Stimulated activated effector memory CD8-positive, alpha-beta T cell treated with anti-CD3 and anti-CD28 coated beads, Interleukin-12 subunit alpha, Interleukin-12 subunit beta, amount 100 ng/mL, for 72 hours (primary cell): Measurements from ENCODE around the gene KMT5B.

ENCODE experiments used
- ATAC-seq: fragments of 150-1000 bp; cut with Tn5 transposase; 2 replicates; pipeline ENCODE4 v1.10.0; 2021
- DNase-seq, 2 donors: peaks; one replicate each; pipeline ENCODE4 v3.0.0; 2021 to 2022; ENCODE audit warnings: low spot score in 2 of 2
- H3K27ac Mint-ChIP-seq: one replicate; pipeline ENCODE4 v1.8.0; 2022; ENCODE audit warnings: mild to moderate bottlenecking, mixed read lengths
- H3K36me3 Mint-ChIP-seq: one replicate; pipeline ENCODE4 v1.8.0; 2022; ENCODE audit warnings: mild to moderate bottlenecking, mixed read lengths
- H3K4me1 Mint-ChIP-seq: one replicate; pipeline ENCODE4 v1.8.0; 2022; ENCODE audit warnings: mixed read lengths
- H3K4me3 Mint-ChIP-seq: one replicate; pipeline ENCODE4 v1.8.0; 2022; ENCODE audit warnings: mild to moderate bottlenecking, mixed read lengths
- H3K9me3 Mint-ChIP-seq: one replicate; pipeline ENCODE4 v1.8.0; 2022; ENCODE audit warnings: mixed read lengths

KMT5B gene

GRCh38 chr11:68204402-68204801 lies 8.7 kb downstream of the KMT5B start:
- Mint-ChIP-seq H3K27ac (no peak overlapping the region), H3K4me3 (no peak overlapping the region), H3K4me1 (peaks cover 46% of the 10 kb centered on the region), H3K9me3 (no peaks in the 10 kb centered on the region), H3K36me3 (peaks cover 5% of the 10 kb centered on the region)
- ATAC-seq (no peak), DNase-seq (no peak)

- Mint-ChIP-seq H3K9me3 (no peaks in the 10 kb centered on the region), H3K36me3 (no peaks in the 10 kb centered on the region), H3K27ac (no peak overlapping the region), H3K4me1 (peaks cover 55% of the 10 kb centered on the region), H3K4me3 (no peak overlapping the region)
- ATAC-seq, result no peak
- no peak for DNase-seq
Measured at GRCh38 chr11:68202165-68202564, 10.9 kb downstream of the KMT5B start.

- DNase-seq (no peak), ATAC-seq (no peak)
- Mint-ChIP-seq H3K9me3 (no peaks in the 10 kb centered on the region), H3K4me1 (peaks cover 51% of the 10 kb centered on the region), H3K4me3 (no peak overlapping the region), H3K36me3 (no peaks in the 10 kb centered on the region), H3K27ac (no peak overlapping the region)
Measured at GRCh38 chr11:68201492-68201891, 11.6 kb downstream of the KMT5B start.

GRCh38 chr11:68200639-68201038 lies 12.5 kb downstream of the KMT5B start:
- Mint-ChIP-seq H3K36me3 (no peaks in the 10 kb centered on the region), H3K4me1 (peaks cover 46% of the 10 kb centered on the region), H3K4me3 (no peak overlapping the region), H3K27ac (peak overlapping the region; percentile 4), H3K9me3 (no peaks in the 10 kb centered on the region)
- DNase-seq (no peak), ATAC-seq (no peak)

GRCh38 chr11:68199295-68199987 lies 13.7 kb downstream of the KMT5B start:
- peaks cover 58% of the 10 kb centered on the region for H3K4me1 Mint-ChIP-seq
- ATAC-seq (no peak), DNase-seq (no peak)
- H3K36me3 Mint-ChIP-seq, result no peaks in the 10 kb centered on the region
- H3K4me3 Mint-ChIP-seq, result no peak overlapping the region
- no peaks in the 10 kb centered on the region for H3K9me3 Mint-ChIP-seq
- H3K27ac Mint-ChIP-seq, result peak overlapping the region; percentile 78

GRCh38 chr11:68196219-68196618 lies 16.9 kb downstream of the KMT5B start:
- Mint-ChIP-seq H3K36me3 (no peaks in the 10 kb centered on the region), H3K4me1 (peaks cover 76% of the 10 kb centered on the region), H3K27ac (no peak overlapping the region), H3K4me3 (no peak overlapping the region), H3K9me3 (no peaks in the 10 kb centered on the region)
- DNase-seq (no peak), ATAC-seq (no peak)

- Mint-ChIP-seq H3K4me3 (no peak overlapping the region), H3K4me1 (peaks cover 67% of the 10 kb centered on the region), H3K9me3 (no peaks in the 10 kb centered on the region), H3K36me3 (no peaks in the 10 kb centered on the region), H3K27ac (no peak overlapping the region)
- DNase-seq, result no peak
- no peak for ATAC-seq
Measured at GRCh38 chr11:68194675-68195294, 18.3 kb downstream of the KMT5B start.

- H3K4me3 Mint-ChIP-seq, result no peak overlapping the region
- H3K4me1 Mint-ChIP-seq, result peaks cover 57% of the 10 kb centered on the region
- no peak overlapping the region for H3K27ac Mint-ChIP-seq
- H3K9me3 Mint-ChIP-seq, result no peaks in the 10 kb centered on the region
- DNase-seq, result no peak
- no peak for ATAC-seq
- no peaks in the 10 kb centered on the region for H3K36me3 Mint-ChIP-seq
Measured at GRCh38 chr11:68193018-68193417, 20.1 kb downstream of the KMT5B start.

- H3K4me1 Mint-ChIP-seq, result peaks cover 52% of the 10 kb centered on the region
- ATAC-seq (peak; percentile 79), DNase-seq (no peak)
- H3K27ac Mint-ChIP-seq, result peak overlapping the region; percentile 29
- no peak overlapping the region for H3K4me3 Mint-ChIP-seq
- peaks cover 10% of the 10 kb centered on the region for H3K36me3 Mint-ChIP-seq
- no peaks in the 10 kb centered on the region for H3K9me3 Mint-ChIP-seq
Measured at GRCh38 chr11:68191661-68192579, 21.2 kb downstream of the KMT5B start.

GRCh38 chr11:68189888-68190287 lies 23.2 kb downstream of the KMT5B start:
- Mint-ChIP-seq H3K4me3 (no peak overlapping the region), H3K9me3 (no peaks in the 10 kb centered on the region), H3K4me1 (peaks cover 39% of the 10 kb centered on the region), H3K27ac (no peak overlapping the region), H3K36me3 (peaks cover 29% of the 10 kb centered on the region)
- ATAC-seq (no peak), DNase-seq (no peak)

GRCh38 chr11:68189082-68189481 lies 24.0 kb downstream of the KMT5B start:
- no peak for DNase-seq
- peaks cover 37% of the 10 kb centered on the region for H3K36me3 Mint-ChIP-seq
- no peak overlapping the region for H3K4me3 Mint-ChIP-seq
- ATAC-seq, result no peak
- no peaks in the 10 kb centered on the region for H3K9me3 Mint-ChIP-seq
- H3K4me1 Mint-ChIP-seq, result peaks cover 31% of the 10 kb centered on the region
- H3K27ac Mint-ChIP-seq, result no peak overlapping the region

GRCh38 chr11:68186061-68186460 lies 27.0 kb downstream of the KMT5B start:
- H3K36me3 Mint-ChIP-seq, result peaks cover 64% of the 10 kb centered on the region
- no peaks in the 10 kb centered on the region for H3K9me3 Mint-ChIP-seq
- no peak for ATAC-seq
- H3K4me1 Mint-ChIP-seq, result peaks cover 11% of the 10 kb centered on the region
- no peak overlapping the region for H3K4me3 Mint-ChIP-seq
- DNase-seq, result no peak
- H3K27ac Mint-ChIP-seq, result peak overlapping the region; percentile 8

- DNase-seq (no peak), ATAC-seq (no peak)
- Mint-ChIP-seq H3K4me3 (no peak overlapping the region), H3K9me3 (no peaks in the 10 kb centered on the region), H3K4me1 (no peaks in the 10 kb centered on the region), H3K36me3 (peaks cover 72% of the 10 kb centered on the region), H3K27ac (peak overlapping the region; percentile 71)
Measured at GRCh38 chr11:68181719-68182451, 31.2 kb downstream of the KMT5B start.

- Mint-ChIP-seq H3K9me3 (no peaks in the 10 kb centered on the region), H3K36me3 (peaks cover 73% of the 10 kb centered on the region), H3K27ac (no peak overlapping the region), H3K4me1 (no peaks in the 10 kb centered on the region), H3K4me3 (no peak overlapping the region)
- ATAC-seq (no peak), DNase-seq (no peak)
Measured at GRCh38 chr11:68179847-68180246, 33.2 kb downstream of the KMT5B start.

- Mint-ChIP-seq H3K4me3 (no peak overlapping the region), H3K36me3 (peaks cover 73% of the 10 kb centered on the region), H3K9me3 (no peaks in the 10 kb centered on the region), H3K27ac (peak overlapping the region; percentile 56), H3K4me1 (no peaks in the 10 kb centered on the region)
- no peak for ATAC-seq
- DNase-seq, result no peak
Measured at GRCh38 chr11:68177877-68178276, 35.2 kb downstream of the KMT5B start.
